DND-41 (cell line): ENCODE measurements around the gene ATP13A4.

Experiments used
- ATAC-seq: fragments of 200-7000 bp; cut with Tn5 transposase; 3 replicates; pipeline ENCODE4 v1.9.1; 2021; ENCODE audit warnings: low read depth; ENCODE audit not compliant: insufficient read depth
- DNase-seq: peaks from one replicate; pipeline ENCODE4 v3.0.0-alpha.2; 2020
- H2AFZ ChIP-seq: 2 replicates; pipeline ENCODE4 v1.6.0; 2012; ENCODE audit warnings: low read depth, low read length
- H3K27ac ChIP-seq: 2 replicates; pipeline ENCODE4 v1.5.1; 2012; ENCODE audit warnings: low read length, inconsistent platforms
- H3K27me3 ChIP-seq: fragments of 200-600 bp; sonication (generic); 2 replicates; pipeline ENCODE4 v1.6.0; 2012; ENCODE audit warnings: low read length, mild to moderate bottlenecking, inconsistent platforms; ENCODE audit not compliant: insufficient read depth, poor library complexity
- H3K36me3 ChIP-seq: 2 replicates; pipeline ENCODE4 v1.5.1; 2012; ENCODE audit warnings: low read length, inconsistent platforms; ENCODE audit not compliant: insufficient read depth
- H3K4me1 ChIP-seq: 2 replicates; pipeline ENCODE4 v1.5.1; 2012; ENCODE audit warnings: mild to moderate bottlenecking, low read length; ENCODE audit not compliant: insufficient read depth
- H3K4me2 ChIP-seq: 2 replicates; pipeline ENCODE4 v1.6.0; 2012; ENCODE audit warnings: mild to moderate bottlenecking, moderate library complexity, low read length, inconsistent platforms; ENCODE audit not compliant: insufficient read depth
- H3K4me3 ChIP-seq, 2 experiments: fragments of 200-600 bp in 1 of 2; shearing (Covaris generic) in 1 of 2; 2 replicates each; pipeline ENCODE4 v1.5.1; 2012 to 2016; ENCODE audit warnings: inconsistent platforms in 2 of 2, low read length in 2 of 2, mild to moderate bottlenecking in 2 of 2, low read depth in 1 of 2, moderate library complexity in 1 of 2
- H3K79me2 ChIP-seq: 2 replicates; pipeline ENCODE4 v1.6.0; 2012; ENCODE audit warnings: low read length, inconsistent platforms; ENCODE audit not compliant: insufficient read depth
- H3K9ac ChIP-seq: 2 replicates; pipeline ENCODE4 v1.6.0; 2012; ENCODE audit warnings: low read depth, mild to moderate bottlenecking, inconsistent platforms, low read length, moderate library complexity
- H3K9me3 ChIP-seq: 2 replicates; pipeline ENCODE4 v1.5.1; 2012; ENCODE audit warnings: low read length, moderate library complexity, mild to moderate bottlenecking, inconsistent platforms; ENCODE audit not compliant: insufficient read depth, severe bottlenecking
- H4K20me1 ChIP-seq: 2 replicates; pipeline ENCODE4 v1.6.0; 2012; ENCODE audit warnings: low read length; ENCODE audit not compliant: insufficient read depth
- CTCF ChIP-seq: IDR thresholded peaks from 2 replicates; pipeline ENCODE4 v1.5.1; 2012; ENCODE audit warnings: borderline replicate concordance, low read length, moderate library complexity, mild to moderate bottlenecking; ENCODE audit not compliant: poor library complexity, severe bottlenecking; ENCODE audit errors: extremely low read depth
- EZH2 ChIP-seq: IDR thresholded peaks from 3 replicates; pipeline ENCODE4 v1.6.1; 2012; ENCODE audit warnings: borderline replicate concordance, low read depth, mild to moderate bottlenecking, moderate library complexity, low read length, inconsistent platforms; ENCODE audit not compliant: severe bottlenecking

The ATP13A4 gene

GRCh38 chr3:193391902-193392301 is 162.8 kb downstream of the ATP13A4 start:
- Histone ChIP-seq H3K27ac (no peak overlapping the region), H3K4me3 (no peak overlapping the region), H3K4me2 (no peak overlapping the region), H2AFZ (no peak overlapping the region), H3K36me3 (no peaks in the 10 kb centered on the region), H3K9ac (no peak overlapping the region), H3K27me3 (peaks cover 9% of the 10 kb centered on the region), H3K79me2 (no peaks in the 10 kb centered on the region), H3K4me1 (no peaks in the 10 kb centered on the region), H3K9me3 (no peaks in the 10 kb centered on the region), H4K20me1 (no peaks in the 10 kb centered on the region)
- ATAC-seq (no peak), DNase-seq (no peak)
- TF ChIP-seq CTCF: no peak
- TF ChIP-seq EZH2: no peak

GRCh38 chr3:193389335-193389734 is 165.4 kb downstream of the ATP13A4 start:
- H3K4me2 ChIP-seq: no peak overlapping the region
- no peaks in the 10 kb centered on the region for H4K20me1 ChIP-seq
- H3K4me3 ChIP-seq: no peak overlapping the region
- ATAC-seq: no peak
- H2AFZ ChIP-seq: no peak overlapping the region
- no peak overlapping the region for H3K27ac ChIP-seq
- H3K9ac ChIP-seq: no peak overlapping the region
- no peaks in the 10 kb centered on the region for H3K79me2 ChIP-seq
- H3K9me3 ChIP-seq: no peaks in the 10 kb centered on the region
- TF ChIP-seq CTCF: no peak
- TF ChIP-seq EZH2: no peak
- H3K4me1 ChIP-seq: no peaks in the 10 kb centered on the region
- peaks cover 15% of the 10 kb centered on the region for H3K27me3 ChIP-seq
- DNase-seq: no peak
- H3K36me3 ChIP-seq: no peaks in the 10 kb centered on the region

- no peak overlapping the region for H2AFZ ChIP-seq
- H3K27ac ChIP-seq: no peak overlapping the region
- H3K4me2 ChIP-seq: no peak overlapping the region
- TF ChIP-seq EZH2 (no peak), CTCF (no peak)
- H3K9ac ChIP-seq: no peak overlapping the region
- H3K36me3 ChIP-seq: no peaks in the 10 kb centered on the region
- no peaks in the 10 kb centered on the region for H3K79me2 ChIP-seq
- no peak for ATAC-seq
- H3K9me3 ChIP-seq: no peaks in the 10 kb centered on the region
- peaks cover 17% of the 10 kb centered on the region for H3K27me3 ChIP-seq
- H4K20me1 ChIP-seq: no peaks in the 10 kb centered on the region
- DNase-seq: no peak
- H3K4me1 ChIP-seq: no peaks in the 10 kb centered on the region
- no peak overlapping the region for H3K4me3 ChIP-seq
Measured at GRCh38 chr3:193388361-193388760, 166.3 kb downstream of the ATP13A4 start.

GRCh38 chr3:193387596-193387995 is 167.1 kb downstream of the ATP13A4 start:
- ATAC-seq (no peak), DNase-seq (no peak)
- no peak overlapping the region for H3K4me3 ChIP-seq
- no peak overlapping the region for H3K9ac ChIP-seq
- no peaks in the 10 kb centered on the region for H4K20me1 ChIP-seq
- no peak overlapping the region for H2AFZ ChIP-seq
- H3K79me2 ChIP-seq: no peaks in the 10 kb centered on the region
- H3K4me2 ChIP-seq: no peak overlapping the region
- no peak for TF ChIP-seq EZH2
- no peak for TF ChIP-seq CTCF
- H3K27me3 ChIP-seq: peaks cover 17% of the 10 kb centered on the region
- no peaks in the 10 kb centered on the region for H3K36me3 ChIP-seq
- H3K9me3 ChIP-seq: no peaks in the 10 kb centered on the region
- no peaks in the 10 kb centered on the region for H3K4me1 ChIP-seq
- no peak overlapping the region for H3K27ac ChIP-seq
